Measurements from ENCODE around the gene GALNTL6. TPM values are rescaled to one million over a fixed set of nuclear protein-coding genes. Genes with fewer than 3 reads are reported as not detected.

The GALNTL6 gene
- total RNA-seq, 1 donor from 2014 or later: 0.61 TPM

DNA sequence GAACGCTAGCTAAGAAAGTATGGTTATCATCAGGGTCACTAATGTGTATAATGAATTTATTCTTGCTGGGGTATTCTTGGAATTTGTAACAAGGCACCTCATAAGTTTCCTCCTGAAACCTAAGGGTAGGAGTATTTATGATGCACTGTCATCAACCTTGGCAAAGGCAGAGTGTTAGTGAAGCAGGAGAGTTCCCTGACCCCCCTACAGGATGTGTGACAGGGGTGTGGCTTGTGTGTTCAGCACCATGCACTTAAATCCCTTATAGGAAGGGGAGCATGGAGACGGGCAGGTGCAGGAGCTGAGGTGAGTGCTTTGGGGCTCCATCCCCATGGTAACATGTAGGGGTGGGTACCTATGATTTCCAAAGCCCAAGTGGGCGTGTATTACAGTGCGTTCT, 237.7 kb downstream of the GALNTL6 start:
- Histone ChIP-seq H3K4me3 (ENCODE audit: insufficient read depth, low read depth, low read length) (no peak overlapping the region), H2AFZ (ENCODE audit: low read depth, low read length) (no peak overlapping the region), H3K4me2 (ENCODE audit: low read length) (no peak overlapping the region), H3K79me2 (ENCODE audit: insufficient read depth, low read length) (no peaks in the 10 kb centered on the region), H4K20me1 (ENCODE audit: insufficient read depth, low read length) (no peaks in the 10 kb centered on the region), H3K36me3 (ENCODE audit: insufficient read depth, low read length) (no peaks in the 10 kb centered on the region), H3K4me1 (ENCODE audit: insufficient read depth, low read length) (no peaks in the 10 kb centered on the region), H3K27ac (ENCODE audit: low read depth, low read length) (no peak overlapping the region), H3K9ac (ENCODE audit: low read length) (no peak overlapping the region), H3K9me3 (ENCODE audit: insufficient read depth, low read depth, low read length) (no peaks in the 10 kb centered on the region), H3K27me3 (ENCODE audit: insufficient read depth, low read length) (no peaks in the 10 kb centered on the region)
- FAIRE-seq (no peak), DNase-seq (ENCODE audit: low read depth) (no peak)
- Mint-ChIP-seq H3K4me3 (ENCODE audit: unreplicated experiment) (no peak overlapping the region), H3K9me3 (ENCODE audit: unreplicated experiment) (no peaks in the 10 kb centered on the region), H3K36me3 (ENCODE audit: low read depth, unreplicated experiment) (no peaks in the 10 kb centered on the region), H3K4me1 (ENCODE audit: low read depth, unreplicated experiment) (no peaks in the 10 kb centered on the region), H3K27ac (ENCODE audit: unreplicated experiment) (no peak overlapping the region), H3K27me3 (ENCODE audit: low read depth, unreplicated experiment) (no peaks in the 10 kb centered on the region)
- no peak for TF ChIP-seq EZH2 (IDR thresholded peaks at IDR 0.05; ENCODE audit: insufficient read depth, low read length)
- TF ChIP-seq, protein P1, sequence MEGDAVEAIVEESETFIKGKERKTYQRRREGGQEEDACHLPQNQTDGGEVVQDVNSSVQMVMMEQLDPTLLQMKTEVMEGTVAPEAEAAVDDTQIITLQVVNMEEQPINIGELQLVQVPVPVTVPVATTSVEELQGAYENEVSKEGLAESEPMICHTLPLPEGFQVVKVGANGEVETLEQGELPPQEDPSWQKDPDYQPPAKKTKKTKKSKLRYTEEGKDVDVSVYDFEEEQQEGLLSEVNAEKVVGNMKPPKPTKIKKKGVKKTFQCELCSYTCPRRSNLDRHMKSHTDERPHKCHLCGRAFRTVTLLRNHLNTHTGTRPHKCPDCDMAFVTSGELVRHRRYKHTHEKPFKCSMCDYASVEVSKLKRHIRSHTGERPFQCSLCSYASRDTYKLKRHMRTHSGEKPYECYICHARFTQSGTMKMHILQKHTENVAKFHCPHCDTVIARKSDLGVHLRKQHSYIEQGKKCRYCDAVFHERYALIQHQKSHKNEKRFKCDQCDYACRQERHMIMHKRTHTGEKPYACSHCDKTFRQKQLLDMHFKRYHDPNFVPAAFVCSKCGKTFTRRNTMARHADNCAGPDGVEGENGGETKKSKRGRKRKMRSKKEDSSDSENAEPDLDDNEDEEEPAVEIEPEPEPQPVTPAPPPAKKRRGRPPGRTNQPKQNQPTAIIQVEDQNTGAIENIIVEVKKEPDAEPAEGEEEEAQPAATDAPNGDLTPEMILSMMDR (IDR thresholded peaks at IDR 0.05; ENCODE audit: insufficient read depth, low read depth, low read length): no peak

DNA sequence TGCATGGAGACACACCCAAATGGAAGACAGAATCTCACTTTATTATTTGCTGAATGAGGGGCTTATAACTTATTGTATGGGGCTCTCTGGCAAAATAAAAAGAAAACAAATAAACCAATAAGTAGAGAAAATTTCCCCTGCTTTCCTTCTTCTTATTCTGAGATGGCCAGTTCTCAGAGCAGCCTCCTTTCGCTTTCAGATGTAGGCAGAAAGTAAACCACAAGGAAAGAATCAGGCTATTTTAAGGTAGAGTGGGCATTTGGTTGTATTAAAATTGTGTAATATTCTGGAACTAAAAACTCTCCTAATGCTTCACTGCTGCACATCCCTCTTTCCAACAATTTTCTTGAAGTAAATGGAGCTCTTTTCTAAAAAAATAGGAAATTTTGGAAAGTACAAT, 241.8 kb downstream of the GALNTL6 start:
- TF ChIP-seq, protein P1 (IDR thresholded peaks at IDR 0.05; ENCODE audit: insufficient read depth, low read depth, low read length): no peak
- TF ChIP-seq EZH2 (IDR thresholded peaks at IDR 0.05; ENCODE audit: insufficient read depth, low read length): no peak
- H3K9me3 Mint-ChIP-seq (ENCODE audit: unreplicated experiment): no peaks in the 10 kb centered on the region
- H3K27ac Mint-ChIP-seq (ENCODE audit: unreplicated experiment): no peak overlapping the region
- FAIRE-seq (no peak), DNase-seq (ENCODE audit: low read depth) (no peak)
- H3K9ac ChIP-seq (ENCODE audit: low read length): no peak overlapping the region
- no peak overlapping the region for H3K27ac ChIP-seq (ENCODE audit: low read depth, low read length)
- H4K20me1 ChIP-seq (ENCODE audit: insufficient read depth, low read length): no peaks in the 10 kb centered on the region
- no peaks in the 10 kb centered on the region for H3K36me3 ChIP-seq (ENCODE audit: insufficient read depth, low read length)
- no peaks in the 10 kb centered on the region for H3K9me3 ChIP-seq (ENCODE audit: insufficient read depth, low read depth, low read length)
- H2AFZ ChIP-seq (ENCODE audit: low read depth, low read length): no peak overlapping the region
- no peaks in the 10 kb centered on the region for H3K4me1 ChIP-seq (ENCODE audit: insufficient read depth, low read length)
- no peaks in the 10 kb centered on the region for H3K79me2 ChIP-seq (ENCODE audit: insufficient read depth, low read length)
- H3K4me3 ChIP-seq (ENCODE audit: insufficient read depth, low read depth, low read length): no peak overlapping the region
- H3K4me3 Mint-ChIP-seq (ENCODE audit: unreplicated experiment): no peak overlapping the region
- H3K4me1 Mint-ChIP-seq (ENCODE audit: low read depth, unreplicated experiment): no peaks in the 10 kb centered on the region
- no peaks in the 10 kb centered on the region for H3K36me3 Mint-ChIP-seq (ENCODE audit: low read depth, unreplicated experiment)
- H3K27me3 Mint-ChIP-seq (ENCODE audit: low read depth, unreplicated experiment): no peaks in the 10 kb centered on the region
- H3K4me2 ChIP-seq (ENCODE audit: low read length): no peak overlapping the region
- H3K27me3 ChIP-seq (ENCODE audit: insufficient read depth, low read length): no peaks in the 10 kb centered on the region

DNA sequence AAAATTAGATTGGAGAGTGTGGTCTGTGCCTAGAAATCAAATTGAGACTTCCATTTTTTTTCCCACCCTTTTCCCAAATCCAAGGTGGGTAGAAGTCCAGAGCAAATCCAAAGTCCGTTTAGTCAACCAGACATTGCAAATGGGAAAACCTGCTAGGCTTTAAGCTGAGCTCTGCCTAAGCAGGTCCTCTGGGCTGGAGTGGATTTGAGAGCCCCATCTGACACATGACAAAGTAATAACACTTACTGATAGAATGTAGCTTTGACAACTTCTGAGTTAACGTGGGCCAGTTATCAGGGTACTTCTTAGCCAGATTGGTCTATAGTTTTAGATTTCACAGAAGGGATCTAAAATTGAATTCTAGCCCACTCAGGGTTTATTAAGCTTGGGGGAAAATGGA, 242.3 kb downstream of the GALNTL6 start:
- Histone ChIP-seq H3K36me3 (ENCODE audit: insufficient read depth, low read length) (no peaks in the 10 kb centered on the region), H3K79me2 (ENCODE audit: insufficient read depth, low read length) (no peaks in the 10 kb centered on the region), H2AFZ (ENCODE audit: low read depth, low read length) (no peak overlapping the region), H3K4me1 (ENCODE audit: insufficient read depth, low read length) (no peaks in the 10 kb centered on the region), H4K20me1 (ENCODE audit: insufficient read depth, low read length) (no peaks in the 10 kb centered on the region), H3K9ac (ENCODE audit: low read length) (no peak overlapping the region), H3K4me3 (ENCODE audit: insufficient read depth, low read depth, low read length) (no peak overlapping the region), H3K27me3 (ENCODE audit: insufficient read depth, low read length) (no peaks in the 10 kb centered on the region), H3K4me2 (ENCODE audit: low read length) (no peak overlapping the region), H3K9me3 (ENCODE audit: insufficient read depth, low read depth, low read length) (no peaks in the 10 kb centered on the region), H3K27ac (ENCODE audit: low read depth, low read length) (no peak overlapping the region)
- FAIRE-seq: no peak
- TF ChIP-seq, protein P1 (IDR thresholded peaks at IDR 0.05; ENCODE audit: insufficient read depth, low read depth, low read length): no peak
- TF ChIP-seq EZH2 (IDR thresholded peaks at IDR 0.05; ENCODE audit: insufficient read depth, low read length): no peak
- Mint-ChIP-seq H3K4me1 (ENCODE audit: low read depth, unreplicated experiment) (no peaks in the 10 kb centered on the region), H3K4me3 (ENCODE audit: unreplicated experiment) (no peak overlapping the region), H3K36me3 (ENCODE audit: low read depth, unreplicated experiment) (no peaks in the 10 kb centered on the region), H3K9me3 (ENCODE audit: unreplicated experiment) (no peaks in the 10 kb centered on the region), H3K27ac (ENCODE audit: unreplicated experiment) (no peak overlapping the region), H3K27me3 (ENCODE audit: low read depth, unreplicated experiment) (no peaks in the 10 kb centered on the region)
- DNase-seq (ENCODE audit: low read depth): no peak
